ENCODE results near the gene GPA33.

Gene GPA33

DNA sequence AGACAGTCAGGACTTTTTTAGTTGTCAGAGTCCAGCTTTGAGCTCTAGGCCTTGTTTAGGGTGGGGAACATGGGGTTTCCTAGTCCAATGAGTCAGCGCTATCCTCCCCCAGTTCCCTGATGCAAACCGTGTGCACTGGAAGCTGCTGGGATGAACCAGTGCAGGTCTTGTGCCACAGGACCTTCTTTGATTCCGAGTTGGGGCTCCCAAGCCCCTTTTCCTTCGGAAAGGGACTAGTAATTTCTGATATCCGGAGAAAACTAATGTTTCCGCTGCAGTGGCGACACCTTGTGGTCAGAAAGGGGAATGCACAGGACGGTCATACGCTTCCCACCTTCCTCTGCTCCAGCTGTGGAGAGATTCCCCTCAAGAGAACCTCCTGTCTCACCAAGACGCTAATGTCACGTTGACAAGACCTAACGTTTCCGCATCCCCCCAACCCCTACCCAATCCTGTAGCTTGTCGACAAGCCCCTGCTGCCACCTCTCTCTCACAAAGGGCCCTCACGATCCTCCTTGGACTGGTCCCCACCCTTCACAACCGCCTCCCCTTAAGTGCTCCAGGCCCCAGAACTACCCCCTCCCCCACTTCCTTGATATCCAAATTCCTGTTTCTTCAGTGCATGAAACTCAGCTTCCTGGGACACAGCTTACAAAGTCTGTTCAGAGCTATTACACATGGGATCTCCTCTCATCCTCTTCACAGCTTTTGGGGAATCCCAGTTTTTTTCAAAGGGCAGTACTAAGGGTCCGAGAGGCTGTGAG, 30.9 kb downstream of the GPA33 start:
- TF ChIP-seq, protein P1, sequence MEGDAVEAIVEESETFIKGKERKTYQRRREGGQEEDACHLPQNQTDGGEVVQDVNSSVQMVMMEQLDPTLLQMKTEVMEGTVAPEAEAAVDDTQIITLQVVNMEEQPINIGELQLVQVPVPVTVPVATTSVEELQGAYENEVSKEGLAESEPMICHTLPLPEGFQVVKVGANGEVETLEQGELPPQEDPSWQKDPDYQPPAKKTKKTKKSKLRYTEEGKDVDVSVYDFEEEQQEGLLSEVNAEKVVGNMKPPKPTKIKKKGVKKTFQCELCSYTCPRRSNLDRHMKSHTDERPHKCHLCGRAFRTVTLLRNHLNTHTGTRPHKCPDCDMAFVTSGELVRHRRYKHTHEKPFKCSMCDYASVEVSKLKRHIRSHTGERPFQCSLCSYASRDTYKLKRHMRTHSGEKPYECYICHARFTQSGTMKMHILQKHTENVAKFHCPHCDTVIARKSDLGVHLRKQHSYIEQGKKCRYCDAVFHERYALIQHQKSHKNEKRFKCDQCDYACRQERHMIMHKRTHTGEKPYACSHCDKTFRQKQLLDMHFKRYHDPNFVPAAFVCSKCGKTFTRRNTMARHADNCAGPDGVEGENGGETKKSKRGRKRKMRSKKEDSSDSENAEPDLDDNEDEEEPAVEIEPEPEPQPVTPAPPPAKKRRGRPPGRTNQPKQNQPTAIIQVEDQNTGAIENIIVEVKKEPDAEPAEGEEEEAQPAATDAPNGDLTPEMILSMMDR (IDR thresholded peaks at IDR 0.05; ENCODE audit: low read depth, low read length, missing control alignments) = peak; percentile 94
- DNase-seq (ENCODE audit: low read depth) = peak; percentile 43

DNA sequence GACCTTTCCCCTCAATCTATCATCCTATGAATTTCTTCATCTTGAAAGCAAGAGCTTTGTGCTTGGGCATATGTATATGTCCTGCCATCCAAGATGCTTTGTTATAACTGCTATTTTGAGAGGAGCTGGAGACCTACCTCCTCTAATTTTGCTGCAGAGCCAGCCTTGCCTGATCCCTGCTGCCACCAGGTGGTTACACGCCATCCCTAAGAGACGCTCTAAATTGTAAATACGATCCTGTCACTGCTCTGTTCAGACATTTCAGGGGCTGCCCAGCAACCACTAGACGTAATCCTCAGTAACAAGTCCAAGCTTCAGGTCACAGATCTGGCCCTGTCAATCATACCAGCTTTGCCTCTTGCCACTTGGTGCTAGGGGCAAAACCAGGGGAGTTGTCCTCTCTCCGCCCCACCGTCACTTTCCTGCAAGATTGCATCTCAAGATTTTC, 32.9 kb downstream of the GPA33 start:
- DNase-seq (ENCODE audit: low read depth) = peak; percentile 59
- H3K4me3 ChIP-seq (ENCODE audit: low read depth, low read length) = no peak overlapping the region
- in situ Hi-C loops (cut with HindIII; ENCODE audit: low sequenced_read_pairs) = loop anchor here (10.0 to 25.0 kb wide), 2 partner anchors 152 to 355 kb away; no protein-coding TSS in a partner anchor
- TF ChIP-seq, protein P1 (IDR thresholded peaks at IDR 0.05; ENCODE audit: low read depth, low read length, missing control alignments) = peak; percentile 86

More for the DNA sequence above, 30.9 kb downstream of the GPA33 start:
- in situ Hi-C loops (cut with HindIII; ENCODE audit: low sequenced_read_pairs) = loop anchor here (10.0 to 25.0 kb wide), 2 partner anchors 154 to 353 kb away; no protein-coding TSS in a partner anchor
- no peak overlapping the region for H3K4me3 ChIP-seq (ENCODE audit: low read depth, low read length)

DNA sequence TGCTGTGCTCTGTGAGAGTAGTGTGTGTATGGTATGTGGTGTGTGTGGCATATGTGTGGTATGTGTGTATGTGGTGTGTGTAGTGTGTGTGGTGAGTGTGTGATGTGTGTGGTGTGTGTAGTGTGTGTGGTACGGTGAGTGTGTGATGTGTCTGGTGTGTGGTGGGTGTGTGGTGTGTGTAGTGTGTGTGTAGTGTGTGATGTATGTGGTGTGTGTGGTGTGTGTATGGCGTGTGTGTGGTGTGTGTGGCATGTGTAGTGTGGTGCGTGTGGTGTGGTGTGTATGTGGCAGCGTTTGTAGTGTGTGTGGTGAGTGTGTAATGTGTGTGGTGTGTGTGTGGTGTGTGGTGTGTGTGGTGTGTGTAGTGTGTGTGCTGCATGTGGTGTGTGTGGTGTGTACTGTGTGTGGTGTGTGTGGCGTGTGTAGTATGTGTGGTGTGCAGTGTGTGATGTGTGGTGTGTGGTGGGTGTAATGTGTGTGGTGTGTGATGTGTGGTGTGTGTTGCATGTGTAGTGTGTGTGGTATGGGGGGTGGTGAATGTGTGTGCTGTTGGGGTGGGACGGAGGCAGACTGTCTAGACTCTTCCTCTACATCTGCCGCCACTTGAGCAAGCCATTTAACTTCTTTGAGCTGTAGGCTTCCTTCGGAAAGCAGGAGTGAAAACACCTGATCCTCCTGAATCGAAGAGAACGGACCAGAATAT, 33.5 kb downstream of the GPA33 start:
- TF ChIP-seq, protein P1 (IDR thresholded peaks at IDR 0.05; ENCODE audit: low read depth, low read length, missing control alignments) = no peak
- in situ Hi-C loops (cut with HindIII; ENCODE audit: low sequenced_read_pairs) = loop anchor here (10.0 to 25.0 kb wide), 2 partner anchors 152 to 356 kb away; no protein-coding TSS in a partner anchor
- H3K4me3 ChIP-seq (ENCODE audit: low read depth, low read length) = no peak overlapping the region
- no peak for DNase-seq (ENCODE audit: low read depth)

DNA sequence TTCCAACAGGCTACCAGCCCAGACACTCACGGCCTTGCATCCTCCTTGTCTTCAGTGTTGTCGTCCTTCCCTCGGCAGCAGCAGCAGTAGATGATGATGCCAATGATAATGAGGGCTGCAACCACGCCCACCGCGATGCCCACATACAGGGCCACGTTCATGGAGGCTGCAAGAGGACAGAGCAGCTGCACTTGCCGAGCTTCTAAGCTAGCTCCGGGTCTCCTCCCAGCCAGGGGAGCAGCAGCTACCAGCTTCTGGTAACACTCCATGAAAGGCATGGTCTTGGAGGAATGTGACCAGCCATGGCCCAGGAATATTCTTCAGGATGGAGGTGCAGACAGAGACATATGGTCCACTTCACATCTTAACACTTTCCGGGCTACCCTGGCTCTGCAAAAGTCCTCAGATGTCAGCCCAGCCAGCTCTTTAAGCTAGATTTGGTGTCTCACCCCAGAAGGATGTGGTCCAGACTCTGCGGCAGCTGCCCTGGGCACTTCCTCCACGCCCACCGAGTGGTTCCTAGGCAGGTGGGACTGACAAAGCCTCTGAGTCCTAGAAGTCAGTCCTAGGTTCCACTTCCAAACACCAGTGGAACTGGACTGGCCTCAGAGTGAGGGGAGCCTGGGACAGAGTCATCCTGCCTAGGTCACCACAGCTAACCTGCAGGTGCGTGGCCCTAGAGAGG, 35.1 kb downstream of the GPA33 start:
- H3K4me3 ChIP-seq (ENCODE audit: low read depth, low read length) = no peak overlapping the region
- TF ChIP-seq, protein P1 (IDR thresholded peaks at IDR 0.05; ENCODE audit: low read depth, low read length, missing control alignments) = no peak
- in situ Hi-C loops (cut with HindIII; ENCODE audit: low sequenced_read_pairs) = loop anchor here (10.0 to 25.0 kb wide), 2 partner anchors 150 to 357 kb away; no protein-coding TSS in a partner anchor
- DNase-seq (ENCODE audit: low read depth) = no peak

DNA sequence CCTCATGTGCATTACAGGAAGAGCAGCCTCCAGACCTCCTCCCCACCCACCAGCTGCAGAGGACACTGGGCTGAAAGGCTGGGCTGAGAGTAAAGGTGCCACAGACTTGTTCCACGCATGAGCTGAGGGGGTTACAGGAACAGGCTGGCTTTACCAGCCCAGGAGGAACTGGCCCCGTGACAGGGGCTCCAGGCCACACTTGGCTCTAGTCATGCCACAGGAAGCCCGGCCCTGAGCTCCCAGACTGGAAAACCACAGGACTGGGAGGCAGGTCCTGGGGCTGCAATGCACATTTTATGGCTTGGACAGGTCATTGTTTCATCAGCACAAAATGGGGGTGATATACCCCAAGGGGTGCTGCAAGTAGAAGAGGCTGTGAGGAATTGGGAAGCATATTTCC, 35.6 kb downstream of the GPA33 start:
- TF ChIP-seq, protein P1 (IDR thresholded peaks at IDR 0.05; ENCODE audit: low read depth, low read length, missing control alignments) = no peak
- no peak for DNase-seq (ENCODE audit: low read depth)
- no peak overlapping the region for H3K4me3 ChIP-seq (ENCODE audit: low read depth, low read length)
- in situ Hi-C loops (cut with HindIII; ENCODE audit: low sequenced_read_pairs) = loop anchor here (10.0 to 25.0 kb wide), 2 partner anchors 150 to 358 kb away; no protein-coding TSS in a partner anchor

DNA sequence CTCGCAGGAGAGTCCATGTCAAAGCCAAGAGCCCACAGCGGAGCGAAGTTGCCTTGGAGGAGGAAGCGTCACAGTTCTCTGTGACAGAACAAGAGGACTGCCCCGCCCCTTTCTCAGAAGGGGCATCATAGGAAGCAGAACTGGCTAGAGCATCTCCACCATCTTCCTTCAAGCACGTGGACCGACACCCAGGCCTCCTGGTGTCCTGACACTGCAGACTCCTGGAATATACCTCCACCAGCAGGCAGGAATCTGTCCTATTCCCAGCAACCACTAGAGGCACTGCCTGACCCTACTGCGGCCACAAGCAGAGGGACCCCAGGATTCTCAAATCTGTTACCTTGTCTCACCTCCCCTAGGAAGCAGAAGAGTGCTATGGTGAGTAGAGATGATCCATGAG, 37.8 kb downstream of the GPA33 start:
- no peak for DNase-seq (ENCODE audit: low read depth)
- in situ Hi-C loops (cut with HindIII; ENCODE audit: low sequenced_read_pairs) = loop anchor here (10.0 to 25.0 kb wide), 2 partner anchors 148 to 360 kb away; no protein-coding TSS in a partner anchor
- H3K4me3 ChIP-seq (ENCODE audit: low read depth, low read length) = no peak overlapping the region
- TF ChIP-seq, protein P1 (IDR thresholded peaks at IDR 0.05; ENCODE audit: low read depth, low read length, missing control alignments) = peak; percentile 54
